Upper lobe of left lung (tissue), 4 donors: ENCODE results near the gene ID2.
A peak's percentile ranks its signal among the peaks of the same experiment; 100 is the strongest.

Experiments
- CTCF ChIP-seq, 6 experiments: fragments of 450-650 bp in 4 of 6; fragments of 200-600 bp in 2 of 6; sonication (generic) in 2 of 6; IDR thresholded peaks; one replicate each; pipeline ENCODE4 v1.5.1; 2016 to 2019; ENCODE audit warnings: antibody characterized with exemption in 6 of 6
- POLR2A ChIP-seq, 4 donors: fragments of 450-650 bp; IDR thresholded peaks; one replicate each; pipeline ENCODE4 v1.5.1; 2016 to 2017; ENCODE audit warnings: antibody characterized with exemption in 4 of 4, mild to moderate bottlenecking in 2 of 4

GRCh38 chr2:8681786-8682692 is at the start of gene ID2:
- TF ChIP-seq CTCF (IDR thresholded peaks at IDR 0.05) = peak in 3 of 6 experiments; percentile 19 to 23 (median 22)
- TF ChIP-seq POLR2A (IDR thresholded peaks at IDR 0.05) = peak; percentile 93 to 100 (median 98)
